ENCODE data around the gene CTNNA1. TPM values are rescaled to one million over a fixed set of nuclear protein-coding genes. Genes with fewer than 3 reads are reported as not detected.

The CTNNA1 gene
- total RNA-seq, 1 donor from 2014 or later: 361 TPM

DNA sequence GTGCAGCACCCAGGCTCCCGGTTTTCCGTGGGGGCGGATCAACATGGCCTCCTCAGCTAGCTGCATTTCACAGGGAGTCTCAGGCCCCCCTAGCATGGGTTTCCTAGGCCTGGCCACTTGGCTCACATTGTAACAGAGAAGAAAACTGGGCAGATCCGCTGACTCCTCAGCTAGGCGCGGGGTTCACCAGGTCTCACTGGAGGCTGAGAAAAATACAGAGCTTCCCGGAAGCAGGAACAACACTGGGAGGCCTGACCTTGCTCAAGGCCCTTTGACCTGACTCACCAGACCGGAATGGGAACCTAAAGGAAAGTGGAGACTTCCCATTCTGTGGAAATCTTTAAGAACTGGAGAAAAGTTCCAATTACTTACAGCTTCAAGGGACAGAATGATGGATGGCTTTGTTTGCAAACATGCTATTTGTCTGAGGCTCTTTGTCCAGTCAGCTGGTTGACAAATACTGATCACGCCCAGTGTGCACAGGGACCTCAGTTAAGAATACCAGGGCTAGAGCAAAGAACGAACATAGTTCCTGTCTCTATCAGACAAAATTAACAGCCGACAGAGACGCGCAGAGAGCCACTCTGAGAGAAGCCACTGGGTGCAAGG, 210.6 kb downstream of the CTNNA1 start:
- DNase-seq (no peak), ATAC-seq (no peak)
- intact Hi-C loops (cut with DNase I): no loop called here
- Histone ChIP-seq H3K4me3 (no peak overlapping the region), H3K27ac (no peak overlapping the region), H3K27me3 (ENCODE audit: low read depth) (no peaks in the 10 kb centered on the region), H3K4me1 (peaks cover 21% of the 10 kb centered on the region), H3K36me3 (no peaks in the 10 kb centered on the region), H3K9me3 (no peaks in the 10 kb centered on the region)
- TF ChIP-seq, protein P1, sequence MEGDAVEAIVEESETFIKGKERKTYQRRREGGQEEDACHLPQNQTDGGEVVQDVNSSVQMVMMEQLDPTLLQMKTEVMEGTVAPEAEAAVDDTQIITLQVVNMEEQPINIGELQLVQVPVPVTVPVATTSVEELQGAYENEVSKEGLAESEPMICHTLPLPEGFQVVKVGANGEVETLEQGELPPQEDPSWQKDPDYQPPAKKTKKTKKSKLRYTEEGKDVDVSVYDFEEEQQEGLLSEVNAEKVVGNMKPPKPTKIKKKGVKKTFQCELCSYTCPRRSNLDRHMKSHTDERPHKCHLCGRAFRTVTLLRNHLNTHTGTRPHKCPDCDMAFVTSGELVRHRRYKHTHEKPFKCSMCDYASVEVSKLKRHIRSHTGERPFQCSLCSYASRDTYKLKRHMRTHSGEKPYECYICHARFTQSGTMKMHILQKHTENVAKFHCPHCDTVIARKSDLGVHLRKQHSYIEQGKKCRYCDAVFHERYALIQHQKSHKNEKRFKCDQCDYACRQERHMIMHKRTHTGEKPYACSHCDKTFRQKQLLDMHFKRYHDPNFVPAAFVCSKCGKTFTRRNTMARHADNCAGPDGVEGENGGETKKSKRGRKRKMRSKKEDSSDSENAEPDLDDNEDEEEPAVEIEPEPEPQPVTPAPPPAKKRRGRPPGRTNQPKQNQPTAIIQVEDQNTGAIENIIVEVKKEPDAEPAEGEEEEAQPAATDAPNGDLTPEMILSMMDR (IDR thresholded peaks at IDR 0.05): no peak

GRCh38 chr5:138964647-138965201, 211.5 kb downstream of the CTNNA1 start:
- Histone ChIP-seq H3K36me3 (no peaks in the 10 kb centered on the region), H3K27ac (no peak overlapping the region), H3K4me3 (no peak overlapping the region), H3K9me3 (no peaks in the 10 kb centered on the region), H3K4me1 (peaks cover 21% of the 10 kb centered on the region), H3K27me3 (ENCODE audit: low read depth) (no peaks in the 10 kb centered on the region)
- ATAC-seq (no peak), DNase-seq (no peak)
- TF ChIP-seq, protein P1 (IDR thresholded peaks at IDR 0.05): no peak
- intact Hi-C loops (cut with DNase I): no loop called here

GRCh38 chr5:138965626-138966025, 212.4 kb downstream of the CTNNA1 start:
- ATAC-seq (no peak), DNase-seq (no peak)
- Histone ChIP-seq H3K36me3 (no peaks in the 10 kb centered on the region), H3K9me3 (no peaks in the 10 kb centered on the region), H3K27me3 (ENCODE audit: low read depth) (no peaks in the 10 kb centered on the region), H3K4me1 (peaks cover 18% of the 10 kb centered on the region), H3K27ac (no peak overlapping the region), H3K4me3 (no peak overlapping the region)
- intact Hi-C loops (cut with DNase I): no loop called here
- TF ChIP-seq, protein P1 (IDR thresholded peaks at IDR 0.05): no peak

GRCh38 chr5:138966236-138966985, 213.2 kb downstream of the CTNNA1 start:
- H3K4me1 ChIP-seq: peaks cover 10% of the 10 kb centered on the region

DNA sequence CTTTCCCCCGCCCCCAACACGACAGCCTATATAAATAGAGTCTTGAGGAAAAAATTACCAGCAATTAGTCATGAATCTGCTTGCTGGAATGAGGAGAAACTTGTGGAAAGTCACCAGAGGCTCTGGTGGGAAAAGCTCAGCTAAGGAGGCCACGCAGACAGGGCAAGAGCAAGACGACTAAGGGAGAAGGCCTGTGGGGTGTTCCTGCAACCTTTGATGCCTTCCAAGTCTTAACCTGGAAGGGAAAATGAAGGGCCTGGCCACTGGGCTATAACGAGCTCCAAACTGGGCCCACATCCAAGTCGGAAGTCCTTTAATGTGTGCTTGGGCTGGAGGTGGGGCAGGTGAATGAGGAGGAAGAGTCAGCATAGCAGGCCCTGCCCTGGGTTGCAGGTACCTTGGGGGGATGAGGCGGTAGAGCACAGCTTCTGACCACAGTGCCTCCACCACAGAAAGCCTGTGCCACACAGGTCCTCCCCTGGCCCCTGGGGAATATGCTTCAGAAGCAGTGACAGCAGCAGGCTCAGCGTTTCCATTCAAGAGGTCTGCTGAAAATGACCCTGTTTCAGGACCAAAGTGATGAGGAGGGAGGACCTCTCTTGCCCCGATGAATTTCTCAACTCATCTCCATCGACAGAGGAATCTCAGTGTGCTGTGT, 214.7 kb downstream of the CTNNA1 start:
- peak; percentile 80 to 85 for ATAC-seq
- H3K4me3 ChIP-seq: no peak overlapping the region
- no peaks in the 10 kb centered on the region for H3K36me3 ChIP-seq
- H3K4me1 ChIP-seq: peaks cover 19% of the 10 kb centered on the region
- H3K27ac ChIP-seq: no peak overlapping the region
- peak; percentile 71 for DNase-seq
- no peaks in the 10 kb centered on the region for H3K27me3 ChIP-seq (ENCODE audit: low read depth)
- TF ChIP-seq, protein P1 (IDR thresholded peaks at IDR 0.05): no peak
- intact Hi-C loops (cut with DNase I): no loop called here
- no peaks in the 10 kb centered on the region for H3K9me3 ChIP-seq

More at GRCh38 chr5:138966236-138966985, 213.2 kb downstream of the CTNNA1 start:
- no peak overlapping the region for H3K4me3 ChIP-seq
- H3K36me3 ChIP-seq: no peaks in the 10 kb centered on the region
- no peak overlapping the region for H3K27ac ChIP-seq
- ATAC-seq: no peak
- TF ChIP-seq, protein P1 (IDR thresholded peaks at IDR 0.05): no peak
- no peaks in the 10 kb centered on the region for H3K9me3 ChIP-seq
- H3K27me3 ChIP-seq (ENCODE audit: low read depth): no peaks in the 10 kb centered on the region
- intact Hi-C loops (cut with DNase I): no loop called here
- DNase-seq: no peak
